Panc1 (cell line): ENCODE data around the gene KCNJ12.

Source experiments
- POLR2AphosphoS5 ChIP-seq: IDR thresholded peaks from 2 replicates; pipeline ENCODE4 v1.6.1; 2012; ENCODE audit warnings: mild to moderate bottlenecking, low read depth, low read length, moderate library complexity
- SIN3A ChIP-seq: IDR thresholded peaks from 2 replicates; pipeline ENCODE4 v1.6.1; 2012; ENCODE audit warnings: low read depth, mild to moderate bottlenecking, low read length, moderate library complexity, borderline replicate concordance; ENCODE audit not compliant: insufficient read depth
- TCF7L2 ChIP-seq: IDR thresholded peaks from 2 replicates; pipeline ENCODE4 v1.6.1; 2011; ENCODE audit warnings: mild to moderate bottlenecking, low read depth, low read length, inconsistent platforms
- TF ChIP-seq, protein P1 (sequence below): fragments of 450-650 bp; IDR thresholded peaks from 2 replicates; pipeline ENCODE4 v1.5.1; 2017; ENCODE audit warnings: mild to moderate bottlenecking
- TF ChIP-seq, protein P2 (sequence below), 2 experiments: IDR thresholded peaks; 2 replicates each; pipeline ENCODE4 v1.6.1; 2011 to 2012; ENCODE audit warnings: low read depth in 2 of 2, control low read depth in 1 of 2, low read length in 1 of 2, mild to moderate bottlenecking in 1 of 2, moderate library complexity in 1 of 2; ENCODE audit not compliant: insufficient read depth in 1 of 2

DNA sequence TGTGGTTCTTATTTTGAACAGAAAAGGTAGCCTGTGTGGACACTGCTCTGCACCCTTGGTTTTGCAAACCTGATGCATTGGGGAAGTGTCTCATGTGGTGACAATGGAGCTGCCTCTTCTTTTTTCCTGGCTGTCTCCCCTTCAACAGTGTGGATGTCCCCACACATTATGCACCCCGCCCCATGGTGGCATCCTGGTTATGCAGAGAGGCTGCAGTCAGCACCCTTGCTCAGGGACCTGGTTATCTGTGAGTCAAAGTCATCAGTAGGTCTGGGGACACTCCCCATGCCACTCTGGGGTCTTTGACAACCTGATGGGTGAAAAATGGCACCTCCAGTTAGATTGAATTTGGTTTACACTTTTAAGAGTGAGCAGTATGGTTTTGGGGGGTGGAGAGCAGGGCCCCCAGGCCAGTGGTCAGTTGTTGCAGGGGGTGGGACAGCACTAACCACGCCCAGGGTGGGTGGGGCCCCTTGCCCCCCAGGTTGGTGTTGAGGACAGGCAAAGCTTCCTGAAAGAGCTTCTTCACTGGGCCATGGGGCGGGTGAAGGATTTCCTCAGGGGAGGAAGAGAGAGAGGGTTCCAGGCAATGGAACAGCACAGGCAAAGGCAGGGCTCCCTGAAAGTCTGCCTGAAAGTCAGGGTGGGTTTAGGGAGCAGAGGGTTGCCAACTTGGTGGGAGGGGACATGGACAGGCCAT is 24.6 kb upstream of the KCNJ12 start:
- TF ChIP-seq POLR2AphosphoS5 (no peak), SIN3A (no peak), TCF7L2 (no peak)
- TF ChIP-seq, protein P1, sequence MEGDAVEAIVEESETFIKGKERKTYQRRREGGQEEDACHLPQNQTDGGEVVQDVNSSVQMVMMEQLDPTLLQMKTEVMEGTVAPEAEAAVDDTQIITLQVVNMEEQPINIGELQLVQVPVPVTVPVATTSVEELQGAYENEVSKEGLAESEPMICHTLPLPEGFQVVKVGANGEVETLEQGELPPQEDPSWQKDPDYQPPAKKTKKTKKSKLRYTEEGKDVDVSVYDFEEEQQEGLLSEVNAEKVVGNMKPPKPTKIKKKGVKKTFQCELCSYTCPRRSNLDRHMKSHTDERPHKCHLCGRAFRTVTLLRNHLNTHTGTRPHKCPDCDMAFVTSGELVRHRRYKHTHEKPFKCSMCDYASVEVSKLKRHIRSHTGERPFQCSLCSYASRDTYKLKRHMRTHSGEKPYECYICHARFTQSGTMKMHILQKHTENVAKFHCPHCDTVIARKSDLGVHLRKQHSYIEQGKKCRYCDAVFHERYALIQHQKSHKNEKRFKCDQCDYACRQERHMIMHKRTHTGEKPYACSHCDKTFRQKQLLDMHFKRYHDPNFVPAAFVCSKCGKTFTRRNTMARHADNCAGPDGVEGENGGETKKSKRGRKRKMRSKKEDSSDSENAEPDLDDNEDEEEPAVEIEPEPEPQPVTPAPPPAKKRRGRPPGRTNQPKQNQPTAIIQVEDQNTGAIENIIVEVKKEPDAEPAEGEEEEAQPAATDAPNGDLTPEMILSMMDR: no peak
- TF ChIP-seq, protein P2, sequence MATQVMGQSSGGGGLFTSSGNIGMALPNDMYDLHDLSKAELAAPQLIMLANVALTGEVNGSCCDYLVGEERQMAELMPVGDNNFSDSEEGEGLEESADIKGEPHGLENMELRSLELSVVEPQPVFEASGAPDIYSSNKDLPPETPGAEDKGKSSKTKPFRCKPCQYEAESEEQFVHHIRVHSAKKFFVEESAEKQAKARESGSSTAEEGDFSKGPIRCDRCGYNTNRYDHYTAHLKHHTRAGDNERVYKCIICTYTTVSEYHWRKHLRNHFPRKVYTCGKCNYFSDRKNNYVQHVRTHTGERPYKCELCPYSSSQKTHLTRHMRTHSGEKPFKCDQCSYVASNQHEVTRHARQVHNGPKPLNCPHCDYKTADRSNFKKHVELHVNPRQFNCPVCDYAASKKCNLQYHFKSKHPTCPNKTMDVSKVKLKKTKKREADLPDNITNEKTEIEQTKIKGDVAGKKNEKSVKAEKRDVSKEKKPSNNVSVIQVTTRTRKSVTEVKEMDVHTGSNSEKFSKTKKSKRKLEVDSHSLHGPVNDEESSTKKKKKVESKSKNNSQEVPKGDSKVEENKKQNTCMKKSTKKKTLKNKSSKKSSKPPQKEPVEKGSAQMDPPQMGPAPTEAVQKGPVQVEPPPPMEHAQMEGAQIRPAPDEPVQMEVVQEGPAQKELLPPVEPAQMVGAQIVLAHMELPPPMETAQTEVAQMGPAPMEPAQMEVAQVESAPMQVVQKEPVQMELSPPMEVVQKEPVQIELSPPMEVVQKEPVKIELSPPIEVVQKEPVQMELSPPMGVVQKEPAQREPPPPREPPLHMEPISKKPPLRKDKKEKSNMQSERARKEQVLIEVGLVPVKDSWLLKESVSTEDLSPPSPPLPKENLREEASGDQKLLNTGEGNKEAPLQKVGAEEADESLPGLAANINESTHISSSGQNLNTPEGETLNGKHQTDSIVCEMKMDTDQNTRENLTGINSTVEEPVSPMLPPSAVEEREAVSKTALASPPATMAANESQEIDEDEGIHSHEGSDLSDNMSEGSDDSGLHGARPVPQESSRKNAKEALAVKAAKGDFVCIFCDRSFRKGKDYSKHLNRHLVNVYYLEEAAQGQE (IDR thresholded peaks at IDR 0.05; ENCODE audit: insufficient read depth in 1 of 2, low read depth in 2 of 2, low read length in 1 of 2): no peak
